K562 (cell line): ENCODE results near the gene NOM1. TPM values are rescaled to one million over a fixed set of nuclear protein-coding genes. Genes with fewer than 3 reads are reported as not detected.
A peak's percentile ranks its signal among the peaks of the same experiment; 100 is the strongest.

Experiments
- ARHGAP35 ChIP-seq: fragments of 450-650 bp; IDR thresholded peaks from 2 replicates; pipeline ENCODE4 v1.6.1; 2018; ENCODE audit not compliant: partially characterized antibody
- E2F3 ChIP-seq: fragments of 250-450 bp; sonication (Bioruptor Pico); IDR thresholded peaks from 2 replicates; pipeline ENCODE4 v1.4.0; 2020; ENCODE audit warnings: mild to moderate bottlenecking
- NCOA2 ChIP-seq, 2 experiments: fragments of 450-650 bp; IDR thresholded peaks; 2 replicates each; pipeline ENCODE4 v1.6.1; 2018; ENCODE audit warnings: mild to moderate bottlenecking in 2 of 2, moderate library complexity in 1 of 2; ENCODE audit not compliant: partially characterized antibody in 2 of 2
- NFRKB ChIP-seq: fragments of 450-650 bp; IDR thresholded peaks from 2 replicates; pipeline ENCODE4 v1.6.1; 2016; ENCODE audit warnings: low read depth
- SRF ChIP-seq, 2 experiments: fragments of 250-450, 450-650 bp in 1 of 2; sonication (Bioruptor Pico) in 1 of 2; sonication (generic) in 1 of 2; formaldehyde crosslinking; IDR thresholded peaks; 2 replicates each; pipeline versions ENCODE4 v1.5.0 to v1.5.1; 2020 to 2022; ENCODE audit warnings: mild to moderate bottlenecking in 1 of 2, missing genetic modification reagents in 1 of 2
- STAT5A ChIP-seq: IDR thresholded peaks from 2 replicates; pipeline ENCODE4 v1.6.1; 2012; ENCODE audit warnings: low read length, inconsistent platforms, borderline replicate concordance
- WHSC1 ChIP-seq: IDR thresholded peaks from one replicate; pipeline ENCODE4 v1.6.1; 2012; ENCODE audit warnings: low read length, control low read depth, inconsistent platforms
- ZFP1 ChIP-seq: fragments of 450-650 bp; formaldehyde crosslinking; IDR thresholded peaks from 2 replicates; pipeline ENCODE4 v1.4.0; 2020; ENCODE audit warnings: mild to moderate bottlenecking, mixed read lengths
- ZNF431 ChIP-seq: sonication (generic); formaldehyde crosslinking; IDR thresholded peaks from 2 replicates; pipeline ENCODE4 v1.8.0; 2022; ENCODE audit warnings: mild to moderate bottlenecking, missing genetic modification reagents
- ZNF695 ChIP-seq: fragments of 450-650 bp; formaldehyde crosslinking; IDR thresholded peaks from 2 replicates; pipeline ENCODE4 v1.4.0; 2020; ENCODE audit warnings: mild to moderate bottlenecking, moderate library complexity
- ZNF778 ChIP-seq: fragments of 450-650 bp; formaldehyde crosslinking; IDR thresholded peaks from 2 replicates; pipeline ENCODE4 v1.4.0; 2020; ENCODE audit warnings: mild to moderate bottlenecking, moderate library complexity
- polyA plus RNA-seq, 8 experiments: library from polyadenylated mRNA; depleted of rRNA in 4 of 8; stranded (reverse) in 5 of 8; unstranded in 3 of 8; fragments of >200 nt; fragmentation: Nextera tagmentation in 2 of 8; fragmentation: Illumina TruSeq in 1 of 8; extraction: Ambion mirVana in 2 of 8; extraction: Trizol in 1 of 8; gene quantifications; 2 replicates each; pipeline versions ENCODE4 v1.2.1 to v1.2.3, GENCODE V29; 2011 to 2014; ENCODE audit warnings: inconsistent platforms in 1 of 8, missing spikeins in 1 of 8
- total RNA-seq, 7 experiments: library from RNA; depleted of rRNA in 6 of 7; stranded (reverse); fragments of >200 nt in 6 of 7; fragmentation: Illumina TruSeq in 2 of 7; extraction: Trizol in 2 of 7; gene quantifications; 2 replicates each; pipeline versions ENCODE4 v1.2.1 to v1.2.3, GENCODE V29; 2011 to 2021; ENCODE audit warnings: low replicate concordance in 1 of 7
- TF ChIP-seq, protein P1 (sequence below): fragments of 250-450 bp; sonication (Bioruptor Pico); IDR thresholded peaks from 2 replicates; pipeline ENCODE4 v1.4.0; 2020; ENCODE audit warnings: mild to moderate bottlenecking, moderate library complexity, borderline replicate concordance
- TF ChIP-seq, protein P2 (sequence below): sonication (generic); formaldehyde crosslinking; IDR thresholded peaks from 2 replicates; pipeline ENCODE4 v1.8.1; 2023; ENCODE audit warnings: mild to moderate bottlenecking, missing genetic modification reagents
- TF ChIP-seq, protein P3 (sequence below): fragments of 450-650 bp; formaldehyde crosslinking; IDR thresholded peaks from 2 replicates; pipeline ENCODE4 v1.4.0; 2022; ENCODE audit warnings: mild to moderate bottlenecking, moderate library complexity

NOM1 gene
- total and polyA plus RNA-seq, 9 of the 15 experiments (the other 6 are each of a cell fraction or from before 2014, with no cell fraction given) = 6.8 to 47.3 (median 37.4) TPM

DNA sequence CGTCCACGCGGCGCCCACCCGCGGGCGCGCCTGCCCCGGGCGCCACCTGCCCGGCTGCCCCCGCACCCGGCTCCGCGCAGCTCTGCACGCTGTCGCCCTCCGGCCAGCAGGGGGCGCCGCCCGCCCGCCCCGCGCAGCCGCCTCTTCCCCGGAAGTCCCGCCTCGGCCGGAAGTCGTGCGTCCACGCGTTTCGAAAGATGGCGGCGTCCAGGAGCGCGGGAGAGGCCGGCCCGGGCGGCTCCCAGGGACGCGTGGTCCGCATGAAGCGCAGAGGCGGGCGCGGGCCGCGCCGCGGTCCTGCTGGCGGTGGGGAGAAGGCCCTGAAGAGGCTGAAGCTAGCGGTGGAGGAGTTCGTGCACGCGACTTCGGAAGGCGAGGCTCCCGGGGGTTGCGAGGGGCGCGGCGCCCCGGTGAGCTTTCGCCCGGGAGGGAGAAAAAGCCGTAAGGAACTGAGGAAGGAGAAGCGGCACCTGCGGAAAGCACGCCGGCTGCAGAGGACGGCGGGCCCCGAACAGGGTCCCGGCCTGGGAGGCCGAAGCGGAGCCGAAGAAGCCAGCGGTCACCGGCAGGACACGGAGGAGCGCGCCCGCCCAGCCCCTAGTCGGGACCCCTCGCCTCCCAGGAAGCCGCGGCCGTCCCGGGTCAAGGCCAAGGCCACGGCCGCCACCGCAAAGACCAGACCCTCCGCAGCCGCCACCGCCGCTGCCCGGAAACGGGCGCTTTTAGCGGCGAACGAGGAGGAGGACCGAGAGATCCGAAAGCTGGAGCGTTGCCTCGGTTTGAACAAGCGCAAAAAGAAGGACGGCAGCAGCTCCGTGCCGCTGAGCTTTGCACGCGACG, at the start of gene NOM1 (continued):
- TF ChIP-seq ZFP1 (CRISPR knock-in tag) = no peak
- TF ChIP-seq, protein P1, sequence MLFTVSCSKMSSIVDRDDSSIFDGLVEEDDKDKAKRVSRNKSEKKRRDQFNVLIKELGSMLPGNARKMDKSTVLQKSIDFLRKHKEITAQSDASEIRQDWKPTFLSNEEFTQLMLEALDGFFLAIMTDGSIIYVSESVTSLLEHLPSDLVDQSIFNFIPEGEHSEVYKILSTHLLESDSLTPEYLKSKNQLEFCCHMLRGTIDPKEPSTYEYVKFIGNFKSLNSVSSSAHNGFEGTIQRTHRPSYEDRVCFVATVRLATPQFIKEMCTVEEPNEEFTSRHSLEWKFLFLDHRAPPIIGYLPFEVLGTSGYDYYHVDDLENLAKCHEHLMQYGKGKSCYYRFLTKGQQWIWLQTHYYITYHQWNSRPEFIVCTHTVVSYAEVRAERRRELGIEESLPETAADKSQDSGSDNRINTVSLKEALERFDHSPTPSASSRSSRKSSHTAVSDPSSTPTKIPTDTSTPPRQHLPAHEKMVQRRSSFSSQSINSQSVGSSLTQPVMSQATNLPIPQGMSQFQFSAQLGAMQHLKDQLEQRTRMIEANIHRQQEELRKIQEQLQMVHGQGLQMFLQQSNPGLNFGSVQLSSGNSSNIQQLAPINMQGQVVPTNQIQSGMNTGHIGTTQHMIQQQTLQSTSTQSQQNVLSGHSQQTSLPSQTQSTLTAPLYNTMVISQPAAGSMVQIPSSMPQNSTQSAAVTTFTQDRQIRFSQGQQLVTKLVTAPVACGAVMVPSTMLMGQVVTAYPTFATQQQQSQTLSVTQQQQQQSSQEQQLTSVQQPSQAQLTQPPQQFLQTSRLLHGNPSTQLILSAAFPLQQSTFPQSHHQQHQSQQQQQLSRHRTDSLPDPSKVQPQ (CRISPR knock-in tag) = no peak
- no peak for TF ChIP-seq ARHGAP35
- TF ChIP-seq E2F3 (CRISPR knock-in tag) = peak; percentile 97
- TF ChIP-seq NCOA2 (IDR thresholded peaks at IDR 0.05; ENCODE audit: partially characterized antibody in 2 of 2) = no peak
- TF ChIP-seq STAT5A = 0 out of 2 replicates have a peak, but pooled peaks have one; percentile 6
- TF ChIP-seq SRF (CRISPR knock-in tag; IDR thresholded peaks at IDR 0.05) = no peak
- TF ChIP-seq, protein P2, sequence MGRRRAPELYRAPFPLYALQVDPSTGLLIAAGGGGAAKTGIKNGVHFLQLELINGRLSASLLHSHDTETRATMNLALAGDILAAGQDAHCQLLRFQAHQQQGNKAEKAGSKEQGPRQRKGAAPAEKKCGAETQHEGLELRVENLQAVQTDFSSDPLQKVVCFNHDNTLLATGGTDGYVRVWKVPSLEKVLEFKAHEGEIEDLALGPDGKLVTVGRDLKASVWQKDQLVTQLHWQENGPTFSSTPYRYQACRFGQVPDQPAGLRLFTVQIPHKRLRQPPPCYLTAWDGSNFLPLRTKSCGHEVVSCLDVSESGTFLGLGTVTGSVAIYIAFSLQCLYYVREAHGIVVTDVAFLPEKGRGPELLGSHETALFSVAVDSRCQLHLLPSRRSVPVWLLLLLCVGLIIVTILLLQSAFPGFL (CRISPR knock-in tag) = peak; percentile 86; the same call in 1 of the 2 replicates
- 0 out of 2 replicates have a peak, but pooled peaks have one; percentile 3 for TF ChIP-seq ZNF695
- TF ChIP-seq ZNF431 = 0 out of 2 replicates have a peak, but pooled peaks have one; percentile 33
- TF ChIP-seq WHSC1 = no peak
- TF ChIP-seq, protein P3, sequence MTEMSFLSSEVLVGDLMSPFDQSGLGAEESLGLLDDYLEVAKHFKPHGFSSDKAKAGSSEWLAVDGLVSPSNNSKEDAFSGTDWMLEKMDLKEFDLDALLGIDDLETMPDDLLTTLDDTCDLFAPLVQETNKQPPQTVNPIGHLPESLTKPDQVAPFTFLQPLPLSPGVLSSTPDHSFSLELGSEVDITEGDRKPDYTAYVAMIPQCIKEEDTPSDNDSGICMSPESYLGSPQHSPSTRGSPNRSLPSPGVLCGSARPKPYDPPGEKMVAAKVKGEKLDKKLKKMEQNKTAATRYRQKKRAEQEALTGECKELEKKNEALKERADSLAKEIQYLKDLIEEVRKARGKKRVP = 0 out of 2 replicates have a peak, but pooled peaks have one; percentile 12
- no peak for TF ChIP-seq ZNF778 (CRISPR knock-in tag)
- no peak for TF ChIP-seq NFRKB
